CD14-positive monocyte (primary cell): ENCODE measurements around the gene MKLN1. TPM values are rescaled to one million over a fixed set of nuclear protein-coding genes. Genes with fewer than 3 reads are reported as not detected.

Experiments
- DNase-seq, 3 donors: peaks; one replicate each; pipeline ENCODE4 v3.0.0-alpha.2; 2011 to 2022
- H2AFZ ChIP-seq: 2 replicates; pipeline ENCODE4 v1.6.0; 2012; ENCODE audit warnings: mild to moderate bottlenecking, low read depth, low read length, inconsistent platforms; ENCODE audit not compliant: insufficient read depth, poor library complexity, severe bottlenecking
- H3K27ac ChIP-seq, 2 donors: 1 replicate in 1 of 2; 2 replicates in 1 of 2; pipeline ENCODE4 v1.5.1; 2012 to 2013; ENCODE audit warnings: low read length in 2 of 2, control low read depth in 1 of 2, inconsistent platforms in 1 of 2, low read depth in 1 of 2, mild to moderate bottlenecking in 1 of 2
- H3K27me3 ChIP-seq, 2 donors: one replicate each; pipeline versions ENCODE4 v1.6.0 to v1.6.1; 2011 to 2013; ENCODE audit warnings: low read length in 2 of 2; ENCODE audit not compliant: control insufficient read depth in 2 of 2, insufficient read depth in 2 of 2
- H3K36me3 ChIP-seq, 2 donors: replicated peaks in 1 of 2; 1 replicate in 1 of 2; 2 replicates in 1 of 2; pipeline versions ENCODE4 v1.5.1 to v1.6.1; 2012 to 2013; ENCODE audit warnings: low read length in 2 of 2, control low read depth in 1 of 2, inconsistent platforms in 1 of 2, mild to moderate bottlenecking in 1 of 2; ENCODE audit not compliant: insufficient read depth in 2 of 2, control insufficient read depth in 1 of 2
- H3K4me1 ChIP-seq, 2 donors: 1 replicate in 1 of 2; 2 replicates in 1 of 2; pipeline versions ENCODE4 v1.5.1 to v1.6.1; 2012 to 2013; ENCODE audit warnings: low read length in 2 of 2, control low read depth in 1 of 2, inconsistent platforms in 1 of 2, mild to moderate bottlenecking in 1 of 2, moderate library complexity in 1 of 2; ENCODE audit not compliant: insufficient read depth in 2 of 2, control insufficient read depth in 1 of 2
- H3K4me2 ChIP-seq: replicated peaks from 2 replicates; pipeline ENCODE3; 2012; ENCODE audit warnings: low read length, moderate library complexity, mild to moderate bottlenecking; ENCODE audit not compliant: poor library complexity, severe bottlenecking; ENCODE audit errors: extremely low read depth
- H3K4me3 ChIP-seq, 3 experiments: fragments of 200-600 bp in 1 of 3; sonication (generic) in 1 of 3; replicated peaks in 1 of 3; 1 replicate in 2 of 3; 2 replicates in 1 of 3; pipeline ENCODE4 v1.5.1; 2011 to 2013; ENCODE audit warnings: low read length in 3 of 3, mild to moderate bottlenecking in 3 of 3, control low read depth in 2 of 3, low read depth in 2 of 3, inconsistent platforms in 1 of 3, moderate library complexity in 1 of 3
- H3K79me2 ChIP-seq: 2 replicates; pipeline ENCODE4 v1.6.0; 2012; ENCODE audit warnings: mild to moderate bottlenecking, control low read depth, inconsistent platforms, low read length, moderate library complexity; ENCODE audit not compliant: insufficient read depth
- H3K9ac ChIP-seq: 2 replicates; pipeline ENCODE4 v1.6.0; 2017; ENCODE audit warnings: low read length, mild to moderate bottlenecking; ENCODE audit not compliant: insufficient read depth, poor library complexity, severe bottlenecking
- H3K9me3 ChIP-seq, 2 donors: replicated peaks in 1 of 2; 1 replicate in 1 of 2; 2 replicates in 1 of 2; pipeline versions ENCODE4 v1.5.1 to v1.6.1; 2012 to 2013; ENCODE audit warnings: low read length in 2 of 2, control low read depth in 1 of 2; ENCODE audit not compliant: control insufficient read depth in 1 of 2, insufficient read depth in 1 of 2
- H4K20me1 ChIP-seq: 2 replicates; pipeline ENCODE4 v1.6.0; 2012; ENCODE audit warnings: mild to moderate bottlenecking, low read length, control low read depth, moderate library complexity; ENCODE audit not compliant: insufficient read depth
- H3K27ac Mint-ChIP-seq, 7 donors: one replicate each; pipeline ENCODE4 v1.8.0; 2020; ENCODE audit warnings: mild to moderate bottlenecking in 7 of 7, mixed read lengths in 7 of 7, moderate library complexity in 6 of 7, inconsistent platforms in 2 of 7
- H3K27me3 Mint-ChIP-seq, 3 donors: one replicate each; pipeline ENCODE4 v1.8.0; 2021 to 2022; ENCODE audit warnings: low read depth in 3 of 3, mild to moderate bottlenecking in 3 of 3, mixed read lengths in 3 of 3, moderate library complexity in 3 of 3, inconsistent platforms in 1 of 3
- H3K36me3 Mint-ChIP-seq, 2 donors: one replicate each; pipeline ENCODE4 v1.8.0; 2020; ENCODE audit warnings: mixed read lengths in 2 of 2, inconsistent platforms in 1 of 2, mild to moderate bottlenecking in 1 of 2
- H3K4me1 Mint-ChIP-seq: one replicate; pipeline ENCODE4 v1.8.0; 2020; ENCODE audit warnings: mild to moderate bottlenecking, mixed read lengths
- H3K4me3 Mint-ChIP-seq, 2 donors: one replicate each; pipeline ENCODE4 v1.8.0; 2020; ENCODE audit warnings: mild to moderate bottlenecking in 2 of 2, mixed read lengths in 2 of 2, moderate library complexity in 1 of 2
- H3K9me3 Mint-ChIP-seq, 7 donors: one replicate each; pipeline ENCODE4 v1.8.0; 2020 to 2022; ENCODE audit warnings: mixed read lengths in 7 of 7, mild to moderate bottlenecking in 6 of 7, moderate library complexity in 6 of 7, inconsistent platforms in 2 of 7
- WGBS: methylation state at CpG from one replicate; pipeline ENCODE4 v1.1.5; 2013; ENCODE audit warnings: missing lambda C conversion rate; ENCODE audit not compliant: insufficient coverage; 5-methylcytosine and 5-hydroxymethylcytosine counted together
- intact Hi-C, 2 donors: fragments of 100-400 bp; cut with micrococcal nuclease; formaldehyde crosslinking; loops; one replicate each; pipeline versions ENCODE4 v1.15.0 to v1.15.1; 2023
- polyA plus RNA-seq, 3 donors: library from polyadenylated mRNA; depleted of rRNA in 1 of 3; unstranded in 2 of 3; stranded (reverse) in 1 of 3; fragments of 300-500 nt in 2 of 3; fragments of >200 nt in 1 of 3; fragmentation: Illumina TruSeq in 2 of 3; gene quantifications; 1 replicate in 2 of 3; 2 replicates in 1 of 3; pipeline ENCODE4 v1.2.3, GENCODE V29; 2012 to 2021
- TF ChIP-seq, protein P1 (sequence below): fragments of 200-600 bp; IDR thresholded peaks from one replicate; pipeline ENCODE4 v1.8.0; 2022; ENCODE audit warnings: antibody characterized with exemption, mild to moderate bottlenecking

Gene MKLN1
- polyA plus RNA-seq, 3 donors: 12.2 to 18.5 (median 17.2) TPM

DNA sequence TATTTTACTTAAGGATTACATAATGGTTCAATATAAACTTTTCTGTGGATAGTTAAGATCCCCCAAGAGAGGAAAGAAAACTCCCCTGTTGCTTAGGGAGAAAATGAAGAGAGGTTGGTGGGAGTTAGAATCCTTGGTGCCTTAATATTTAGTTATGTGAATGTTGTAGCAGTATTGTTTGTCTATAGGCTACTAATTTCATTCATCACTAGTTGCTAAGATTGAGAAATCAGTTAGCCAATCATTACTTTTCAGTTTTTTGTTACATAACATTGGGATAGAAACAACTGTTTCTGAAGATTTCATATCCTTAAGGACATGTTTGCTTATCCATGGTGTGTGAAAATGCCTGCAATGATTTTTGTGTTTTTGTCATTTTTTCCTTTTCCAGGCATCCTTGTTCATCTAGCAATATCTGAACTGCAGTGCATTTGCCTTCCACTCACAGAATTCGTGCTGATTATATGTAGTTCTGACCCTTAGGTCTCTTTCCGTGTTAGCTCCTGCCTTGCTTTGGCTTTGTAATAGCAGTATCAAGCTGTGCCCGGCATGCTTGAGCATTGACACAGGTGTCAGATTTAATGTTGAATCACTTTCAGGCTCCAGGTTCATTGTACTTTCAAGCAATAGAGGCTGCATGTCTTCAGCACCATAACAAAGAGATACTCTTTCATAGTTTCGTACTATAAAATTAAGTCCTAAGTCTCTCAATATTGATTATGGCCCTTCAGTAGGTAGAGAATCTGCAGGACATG is 143.8 kb downstream of the MKLN1 start:
- 100% methylated on average over 2 of the region's 4 CpGs for WGBS
- Histone ChIP-seq H2AFZ (no peak overlapping the region), H4K20me1 (no peaks in the 10 kb centered on the region), H3K4me1 (no peaks in the 10 kb centered on the region), H3K36me3 (peaks cover 51 to 94% of the 10 kb centered on the region in 2 donors), H3K4me3 (no peak overlapping the region), H3K4me2 (no peak overlapping the region), H3K27me3 (no peaks in the 10 kb centered on the region), H3K27ac (no peak overlapping the region), H3K9me3 (no peaks in the 10 kb centered on the region), H3K79me2 (no peaks in the 10 kb centered on the region), H3K9ac (no peak overlapping the region)
- Mint-ChIP-seq H3K4me3 (no peak overlapping the region), H3K27me3 (peaks cover 0 to 2% (median 0%) of the 10 kb centered on the region in 3 donors), H3K4me1 (no peaks in the 10 kb centered on the region), H3K27ac (no peak overlapping the region), H3K9me3 (no peaks in the 10 kb centered on the region), H3K36me3 (peaks cover 69 to 79% of the 10 kb centered on the region in 2 donors)
- intact Hi-C loops: no loop called here
- TF ChIP-seq, protein P1, sequence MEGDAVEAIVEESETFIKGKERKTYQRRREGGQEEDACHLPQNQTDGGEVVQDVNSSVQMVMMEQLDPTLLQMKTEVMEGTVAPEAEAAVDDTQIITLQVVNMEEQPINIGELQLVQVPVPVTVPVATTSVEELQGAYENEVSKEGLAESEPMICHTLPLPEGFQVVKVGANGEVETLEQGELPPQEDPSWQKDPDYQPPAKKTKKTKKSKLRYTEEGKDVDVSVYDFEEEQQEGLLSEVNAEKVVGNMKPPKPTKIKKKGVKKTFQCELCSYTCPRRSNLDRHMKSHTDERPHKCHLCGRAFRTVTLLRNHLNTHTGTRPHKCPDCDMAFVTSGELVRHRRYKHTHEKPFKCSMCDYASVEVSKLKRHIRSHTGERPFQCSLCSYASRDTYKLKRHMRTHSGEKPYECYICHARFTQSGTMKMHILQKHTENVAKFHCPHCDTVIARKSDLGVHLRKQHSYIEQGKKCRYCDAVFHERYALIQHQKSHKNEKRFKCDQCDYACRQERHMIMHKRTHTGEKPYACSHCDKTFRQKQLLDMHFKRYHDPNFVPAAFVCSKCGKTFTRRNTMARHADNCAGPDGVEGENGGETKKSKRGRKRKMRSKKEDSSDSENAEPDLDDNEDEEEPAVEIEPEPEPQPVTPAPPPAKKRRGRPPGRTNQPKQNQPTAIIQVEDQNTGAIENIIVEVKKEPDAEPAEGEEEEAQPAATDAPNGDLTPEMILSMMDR: no peak
- no peak for DNase-seq

DNA sequence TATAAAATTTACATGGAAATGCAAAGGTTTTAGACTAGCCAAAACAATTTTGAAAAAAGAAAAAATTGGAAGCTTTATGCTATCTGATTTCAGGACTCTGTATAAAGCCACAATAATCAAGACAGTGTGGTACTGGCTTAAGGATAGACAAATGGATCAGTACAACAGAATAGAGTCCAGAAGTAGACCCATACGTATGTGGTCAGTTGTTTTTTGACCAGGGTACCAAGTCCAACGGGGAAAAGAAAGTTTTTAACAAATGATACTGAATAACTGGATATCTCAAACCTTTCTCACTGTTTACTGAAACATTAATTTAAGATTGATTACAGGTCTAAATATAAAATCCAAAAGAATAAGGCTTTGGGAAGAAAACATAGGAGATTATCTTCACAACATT is 149.1 kb downstream of the MKLN1 start:
- Histone ChIP-seq H4K20me1 (no peaks in the 10 kb centered on the region), H3K4me3 (no peak overlapping the region), H3K27ac (no peak overlapping the region), H3K4me2 (no peak overlapping the region), H3K27me3 (no peaks in the 10 kb centered on the region), H3K9me3 (no peaks in the 10 kb centered on the region), H3K36me3 (peaks cover 10 to 78% of the 10 kb centered on the region in 2 donors), H3K4me1 (no peaks in the 10 kb centered on the region), H3K9ac (no peak overlapping the region), H3K79me2 (no peaks in the 10 kb centered on the region), H2AFZ (no peak overlapping the region)
- TF ChIP-seq, protein P1: no peak
- peaks cover 0 to 2% (median 0%) of the 10 kb centered on the region in 3 donors for H3K27me3 Mint-ChIP-seq
- no peaks in the 10 kb centered on the region for H3K4me1 Mint-ChIP-seq
- no peak overlapping the region for H3K4me3 Mint-ChIP-seq
- no peaks in the 10 kb centered on the region for H3K9me3 Mint-ChIP-seq
- DNase-seq: no peak
- intact Hi-C loops: no loop called here
- H3K36me3 Mint-ChIP-seq: peaks cover 37 to 53% of the 10 kb centered on the region in 2 donors
- WGBS: no CpG with 5 or more reads among the region's 2 CpGs
- H3K27ac Mint-ChIP-seq: no peak overlapping the region
